Measurements from ENCODE around the gene MAP2K6. TPM values are rescaled to one million over a fixed set of nuclear protein-coding genes. Genes with fewer than 3 reads are reported as not detected.

Gene MAP2K6
- polyA plus RNA-seq, 1 donor (not counting 4 experiments of a cell fraction or from before 2014, with no cell fraction given) = 0.39 TPM

GRCh38 chr17:69592692-69593350 is 178.3 kb downstream of the MAP2K6 start:
- Histone ChIP-seq H3K27ac (ENCODE audit: control insufficient read depth, insufficient read depth, low read length) (no peak overlapping the region), H4K20me1 (ENCODE audit: control insufficient read depth, extremely low read depth, insufficient read depth, low read length) (no peaks in the 10 kb centered on the region), H3K4me2 (ENCODE audit: control insufficient read depth, extremely low read depth, insufficient read depth, low read depth, low read length) (no peak overlapping the region), H2AFZ (ENCODE audit: control insufficient read depth, low read length) (no peak overlapping the region), H3K36me3 (ENCODE audit: control insufficient read depth in 2 of 2, extremely low read depth in 1 of 2, insufficient read depth in 2 of 2, low read length in 2 of 2) (no peaks in the 10 kb centered on the region), H3K9me3 (ENCODE audit: control insufficient read depth, low read depth, low read length) (no peaks in the 10 kb centered on the region), H3K9me1 (ENCODE audit: control insufficient read depth, extremely low read depth, insufficient read depth, low read length) (no peaks in the 10 kb centered on the region), H3K27me3 (ENCODE audit: control insufficient read depth, extremely low read depth, insufficient read depth, low read length) (no peaks in the 10 kb centered on the region), H3K79me2 (ENCODE audit: control insufficient read depth, insufficient read depth, low read length) (no peaks in the 10 kb centered on the region), H3K4me3 (ENCODE audit: control insufficient read depth in 2 of 3, extremely low read depth in 1 of 3, insufficient read depth in 2 of 3, low read depth in 1 of 3, low read length in 3 of 3) (no peak overlapping the region), H3K4me1 (ENCODE audit: control insufficient read depth, extremely low read depth, insufficient read depth, low read length) (no peaks in the 10 kb centered on the region), H3K9ac (ENCODE audit: control insufficient read depth, extremely low read depth, insufficient read depth, low read length) (no peak overlapping the region)
- TF ChIP-seq CTCF (optimal IDR thresholded peaks at IDR 0.05 in 1 of 3, IDR thresholded peaks at IDR 0.05 in 1 of 3, conservative IDR thresholded peaks at IDR 0.05 in 1 of 3; ENCODE audit: extremely low read depth in 1 of 3, insufficient read depth in 2 of 3, low read length in 3 of 3) (no peak), EZH2 (IDR thresholded peaks at IDR 0.05; ENCODE audit: low read length) (no peak)
- no peak for DNase-seq (ENCODE audit: low read depth, low spot score)
- dilution Hi-C loops (cut with MboI; ENCODE audit: extremely low pct_ligation_motif_present, low sequenced_read_pairs) = no loop called here
- FAIRE-seq = no peak

DNA sequence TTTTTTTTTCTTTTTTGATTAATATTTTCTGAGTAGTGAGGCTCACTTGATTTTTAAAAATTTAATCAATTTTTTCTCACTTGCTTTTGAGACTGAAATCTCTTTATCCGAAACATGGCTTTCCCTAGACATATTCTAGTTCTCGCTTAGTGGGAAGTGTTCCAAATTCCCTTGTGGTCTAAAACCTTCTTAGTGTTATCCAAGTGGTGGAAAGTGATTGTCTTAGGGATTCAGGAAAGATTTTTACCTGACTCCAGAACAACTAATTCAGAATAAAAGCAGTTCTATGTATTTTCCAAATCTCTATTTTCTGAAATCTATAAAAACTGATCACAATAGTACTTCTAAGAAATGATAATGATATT is 178.8 kb downstream of the MAP2K6 start:
- no peak overlapping the region for H3K4me2 ChIP-seq (ENCODE audit: control insufficient read depth, extremely low read depth, insufficient read depth, low read depth, low read length)
- TF ChIP-seq EZH2 (IDR thresholded peaks at IDR 0.05; ENCODE audit: low read length) = no peak
- TF ChIP-seq CTCF (optimal IDR thresholded peaks at IDR 0.05 in 1 of 3, IDR thresholded peaks at IDR 0.05 in 1 of 3, conservative IDR thresholded peaks at IDR 0.05 in 1 of 3; ENCODE audit: extremely low read depth in 1 of 3, insufficient read depth in 2 of 3, low read length in 3 of 3) = no peak
- H2AFZ ChIP-seq (ENCODE audit: control insufficient read depth, low read length) = no peak overlapping the region
- no peaks in the 10 kb centered on the region for H3K9me1 ChIP-seq (ENCODE audit: control insufficient read depth, extremely low read depth, insufficient read depth, low read length)
- no peak overlapping the region for H3K4me3 ChIP-seq (ENCODE audit: control insufficient read depth in 2 of 3, extremely low read depth in 1 of 3, insufficient read depth in 2 of 3, low read depth in 1 of 3, low read length in 3 of 3)
- no peaks in the 10 kb centered on the region for H3K9me3 ChIP-seq (ENCODE audit: control insufficient read depth, low read depth, low read length)
- H3K4me1 ChIP-seq (ENCODE audit: control insufficient read depth, extremely low read depth, insufficient read depth, low read length) = no peaks in the 10 kb centered on the region
- DNase-seq (ENCODE audit: low read depth, low spot score) (no peak), FAIRE-seq (no peak)
- dilution Hi-C loops (cut with MboI; ENCODE audit: extremely low pct_ligation_motif_present, low sequenced_read_pairs) = no loop called here
- H3K27me3 ChIP-seq (ENCODE audit: control insufficient read depth, extremely low read depth, insufficient read depth, low read length) = no peaks in the 10 kb centered on the region
- no peak overlapping the region for H3K9ac ChIP-seq (ENCODE audit: control insufficient read depth, extremely low read depth, insufficient read depth, low read length)
- no peak overlapping the region for H3K27ac ChIP-seq (ENCODE audit: control insufficient read depth, insufficient read depth, low read length)
- no peaks in the 10 kb centered on the region for H3K36me3 ChIP-seq (ENCODE audit: control insufficient read depth in 2 of 2, extremely low read depth in 1 of 2, insufficient read depth in 2 of 2, low read length in 2 of 2)
- no peaks in the 10 kb centered on the region for H4K20me1 ChIP-seq (ENCODE audit: control insufficient read depth, extremely low read depth, insufficient read depth, low read length)
- no peaks in the 10 kb centered on the region for H3K79me2 ChIP-seq (ENCODE audit: control insufficient read depth, insufficient read depth, low read length)

All from keratinocyte (primary cell).